ENCODE results near the gene STXBP4. TPM values are rescaled to one million over a fixed set of nuclear protein-coding genes. Genes with fewer than 3 reads are reported as not detected.

Gene STXBP4
- total and polyA plus RNA-seq, 2 experiments from 2014 or later = 25.0 to 52.1 TPM

- H3K36me3 ChIP-seq (ENCODE audit: insufficient read depth) = no peaks in the 10 kb centered on the region
- no peak overlapping the region for H3K4me2 ChIP-seq
- no peak overlapping the region for H3K4me3 ChIP-seq
- H3K9me3 Mint-ChIP-seq = no peaks in the 10 kb centered on the region
- H3K9me2 ChIP-seq (ENCODE audit: insufficient read depth) = no peaks in the 10 kb centered on the region
- no peaks in the 10 kb centered on the region for H3K27me3 ChIP-seq (ENCODE audit: insufficient read depth)
- H2AFZ ChIP-seq = no peak overlapping the region
- H3K4me1 Mint-ChIP-seq = no peaks in the 10 kb centered on the region; the same call in 2 of the 3 replicates
- no peak for TF ChIP-seq POLR2AphosphoS5 (IDR thresholded peaks at IDR 0.05; ENCODE audit: low read depth)
- no peak for TF ChIP-seq STAT1 (IDR thresholded peaks at IDR 0.05; ENCODE audit: unreplicated experiment)
- no peak for TF ChIP-seq EZH2phosphoT487 (IDR thresholded peaks at IDR 0.05; ENCODE audit: unreplicated experiment)
- TF ChIP-seq ZNF462 (CRISPR knock-in tag; IDR thresholded peaks at IDR 0.05) = no peak
- TF ChIP-seq, protein P1, sequence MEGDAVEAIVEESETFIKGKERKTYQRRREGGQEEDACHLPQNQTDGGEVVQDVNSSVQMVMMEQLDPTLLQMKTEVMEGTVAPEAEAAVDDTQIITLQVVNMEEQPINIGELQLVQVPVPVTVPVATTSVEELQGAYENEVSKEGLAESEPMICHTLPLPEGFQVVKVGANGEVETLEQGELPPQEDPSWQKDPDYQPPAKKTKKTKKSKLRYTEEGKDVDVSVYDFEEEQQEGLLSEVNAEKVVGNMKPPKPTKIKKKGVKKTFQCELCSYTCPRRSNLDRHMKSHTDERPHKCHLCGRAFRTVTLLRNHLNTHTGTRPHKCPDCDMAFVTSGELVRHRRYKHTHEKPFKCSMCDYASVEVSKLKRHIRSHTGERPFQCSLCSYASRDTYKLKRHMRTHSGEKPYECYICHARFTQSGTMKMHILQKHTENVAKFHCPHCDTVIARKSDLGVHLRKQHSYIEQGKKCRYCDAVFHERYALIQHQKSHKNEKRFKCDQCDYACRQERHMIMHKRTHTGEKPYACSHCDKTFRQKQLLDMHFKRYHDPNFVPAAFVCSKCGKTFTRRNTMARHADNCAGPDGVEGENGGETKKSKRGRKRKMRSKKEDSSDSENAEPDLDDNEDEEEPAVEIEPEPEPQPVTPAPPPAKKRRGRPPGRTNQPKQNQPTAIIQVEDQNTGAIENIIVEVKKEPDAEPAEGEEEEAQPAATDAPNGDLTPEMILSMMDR (conservative IDR thresholded peaks at IDR 0.05; ENCODE audit: low read depth in 2 of 2) = no peak
- TF ChIP-seq ZNF114 (CRISPR knock-in tag; IDR thresholded peaks at IDR 0.05) = no peak
- no peak for TF ChIP-seq JUNB (IDR thresholded peaks at IDR 0.05; ENCODE audit: unreplicated experiment)
- H3K79me2 ChIP-seq (replicated peaks; ENCODE audit: insufficient read depth) = no peaks in the 10 kb centered on the region
- no peak for ATAC-seq
- peaks cover 3% of the 10 kb centered on the region for H3K27me3 Mint-ChIP-seq (ENCODE audit: insufficient read depth, low read depth, poor library complexity)
- H3K27ac Mint-ChIP-seq = no peak overlapping the region
- H3K27ac ChIP-seq (ENCODE audit: low read depth) = no peak overlapping the region
- H3K4me3 Mint-ChIP-seq = no peak overlapping the region
- no peaks in the 10 kb centered on the region for H4K20me1 ChIP-seq (replicated peaks; ENCODE audit: insufficient read depth)
- H3F3A ChIP-seq (replicated peaks; ENCODE audit: low read depth) = no peaks in the 10 kb centered on the region
- no peaks in the 10 kb centered on the region for H3K4me1 ChIP-seq (ENCODE audit: insufficient read depth)
- DNase-seq (ENCODE audit: low spot score) = no peak
- H3K36me3 Mint-ChIP-seq (ENCODE audit: low read depth) = no peaks in the 10 kb centered on the region; the same call in 2 of the 3 replicates
Observed at GRCh38 chr17:55057184-55057583, 88.6 kb downstream of the STXBP4 start.
